ENCODE measurements around the gene GATA6.

Gene GATA6

GRCh38 chr18:22169011-22169888, at the start of gene GATA6:
Gene GATA6, plus strand, starts transcription at chr18:22169589. Its CDS starts 1,556 bp downstream, at chr18:22171145.
- DNase-seq (ENCODE audit: low spot score), result no peak

- no peak for DNase-seq (ENCODE audit: low spot score)
Measured at GRCh38 chr18:22124970-22125369, 44.4 kb upstream of the GATA6 start.

DNA sequence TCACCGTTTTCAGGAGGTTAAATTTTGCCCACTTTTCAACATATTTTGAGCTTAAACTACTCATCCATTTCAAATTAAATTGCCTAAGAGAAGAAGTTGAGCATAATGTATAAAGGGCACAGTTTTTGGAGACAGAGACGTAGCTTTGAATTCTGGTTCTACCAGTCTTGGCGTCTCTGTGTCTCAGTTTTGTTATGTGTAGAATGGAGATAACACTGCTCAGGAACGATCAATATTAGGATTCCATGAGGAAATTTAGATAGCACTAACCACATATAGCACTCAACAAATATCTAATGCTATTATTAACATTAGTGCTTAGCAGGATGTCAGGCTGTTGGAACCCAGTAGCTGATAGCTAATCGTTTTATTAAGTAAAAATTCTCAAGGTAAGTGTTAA, 40.4 kb upstream of the GATA6 start:
- DNase-seq (ENCODE audit: low spot score), result no peak

DNA sequence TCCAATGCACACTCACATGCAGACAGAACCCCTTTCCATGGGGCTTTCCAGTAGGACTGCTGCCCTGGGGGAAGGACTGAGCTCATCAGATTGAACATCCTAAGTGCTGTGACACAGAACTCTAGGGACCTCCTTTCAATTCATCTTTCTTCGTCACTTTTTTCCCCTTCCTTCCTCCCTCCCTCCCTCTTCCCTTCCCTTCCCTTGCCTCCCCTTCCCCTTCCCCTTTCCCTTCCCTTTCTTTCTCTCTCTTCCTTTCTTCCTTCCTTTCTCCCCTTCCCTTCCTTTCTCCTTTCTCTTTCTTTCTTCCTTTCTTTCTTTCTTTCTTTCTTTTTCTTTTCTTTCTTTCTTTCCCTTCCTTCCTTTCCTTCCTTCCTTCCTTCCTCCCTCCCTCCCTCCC, 39.6 kb upstream of the GATA6 start:
- DNase-seq (ENCODE audit: low spot score), result no peak

- no peak for DNase-seq (ENCODE audit: low spot score)
Measured at GRCh38 chr18:22132258-22132657, 37.1 kb upstream of the GATA6 start.

- DNase-seq (ENCODE audit: low spot score), result no peak
Measured at GRCh38 chr18:22132763-22133162, 36.6 kb upstream of the GATA6 start.

GRCh38 chr18:22136395-22136794, 33.0 kb upstream of the GATA6 start:
- DNase-seq (ENCODE audit: low spot score), result no peak

- DNase-seq (ENCODE audit: low spot score), result no peak
Measured at GRCh38 chr18:22141211-22141610, 28.2 kb upstream of the GATA6 start.

DNA sequence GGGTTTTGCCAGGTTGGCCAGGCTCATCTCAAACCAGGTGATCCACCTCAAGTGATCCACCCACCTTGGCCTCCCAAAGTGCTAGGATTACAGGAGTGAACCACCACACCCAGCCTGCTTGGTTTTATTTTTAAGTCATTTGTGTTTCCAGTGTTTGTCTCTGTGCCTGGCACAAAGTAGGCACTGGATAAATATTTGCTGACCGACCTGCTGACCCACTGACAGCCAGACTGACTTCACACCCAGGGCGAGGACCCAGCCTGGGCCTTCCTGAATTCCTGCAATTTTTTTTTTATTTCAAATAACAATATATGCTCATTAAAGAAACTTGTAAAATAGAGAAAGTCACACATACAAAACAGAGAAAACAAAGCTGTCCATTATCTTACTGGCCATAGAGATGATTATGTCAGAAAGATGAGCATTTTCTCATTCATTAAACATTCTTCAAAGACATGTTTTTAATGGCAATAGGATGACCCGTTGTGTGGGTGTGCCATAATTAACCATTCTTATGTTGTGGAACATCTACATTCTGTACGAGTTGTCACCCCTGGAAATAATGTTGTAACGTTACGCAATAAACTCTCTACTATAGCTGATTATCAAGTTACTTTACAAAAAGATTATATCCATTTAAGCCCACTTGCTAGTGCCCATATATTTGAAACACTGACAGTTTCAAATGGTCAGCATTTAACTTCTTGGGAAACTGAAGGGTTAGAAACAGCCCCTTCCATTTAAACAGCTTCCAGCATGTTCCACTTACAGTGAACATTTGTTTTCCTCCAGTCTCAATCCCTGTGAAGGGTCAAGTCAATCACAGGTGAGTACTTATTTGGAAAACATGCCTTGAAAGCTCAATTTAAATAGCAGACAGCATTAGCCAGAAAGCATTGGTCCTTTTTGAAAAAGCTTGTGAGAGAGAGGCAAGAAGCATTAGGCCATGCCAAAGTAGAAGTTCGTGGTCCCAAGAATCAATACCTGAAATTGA, 25.7 kb upstream of the GATA6 start:
- DNase-seq (ENCODE audit: low spot score), result no peak

- DNase-seq (ENCODE audit: low spot score), result no peak
Measured at GRCh38 chr18:22145160-22145559, 24.2 kb upstream of the GATA6 start.

DNA sequence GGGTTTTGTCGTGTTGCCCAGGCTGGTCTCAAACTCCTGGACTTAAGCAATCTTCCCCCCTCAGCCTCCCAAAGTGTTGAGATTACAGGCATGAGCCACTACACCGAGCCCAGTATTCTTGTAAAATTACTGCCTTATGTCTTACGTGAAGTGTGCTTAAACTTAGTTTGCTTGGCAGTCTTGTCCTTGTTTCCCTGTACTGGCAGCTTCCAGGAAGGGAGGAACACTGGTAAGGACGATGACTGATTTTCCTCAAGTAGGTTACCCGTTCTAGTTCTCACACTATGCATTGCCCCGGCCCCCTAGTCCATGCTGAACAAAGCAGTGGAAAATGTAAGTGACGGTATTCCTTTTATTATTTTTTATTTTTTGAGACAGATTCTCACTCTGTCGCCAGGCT, 19.7 kb upstream of the GATA6 start:
- DNase-seq (ENCODE audit: low spot score), result no peak

DNA sequence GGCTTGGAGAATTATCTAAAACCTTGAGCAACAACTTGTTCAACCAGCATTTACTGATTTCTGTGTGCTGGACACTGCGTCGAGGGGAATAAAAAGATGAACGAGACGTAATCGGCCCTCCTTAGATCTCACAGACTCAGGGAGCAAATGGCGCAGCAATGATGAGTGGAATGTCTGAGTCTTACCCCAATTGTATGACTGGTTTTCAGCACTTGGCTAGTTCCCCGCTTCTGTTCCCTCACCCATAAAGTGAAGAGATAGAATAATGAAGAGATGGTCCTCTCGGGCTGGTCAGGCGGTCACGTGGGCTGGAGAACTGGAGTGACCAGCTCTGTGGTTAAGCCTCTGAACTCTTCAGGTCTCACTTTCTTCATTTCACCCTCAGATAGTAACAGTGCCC, 17.3 kb upstream of the GATA6 start:
- DNase-seq (ENCODE audit: low spot score), result no peak

DNA sequence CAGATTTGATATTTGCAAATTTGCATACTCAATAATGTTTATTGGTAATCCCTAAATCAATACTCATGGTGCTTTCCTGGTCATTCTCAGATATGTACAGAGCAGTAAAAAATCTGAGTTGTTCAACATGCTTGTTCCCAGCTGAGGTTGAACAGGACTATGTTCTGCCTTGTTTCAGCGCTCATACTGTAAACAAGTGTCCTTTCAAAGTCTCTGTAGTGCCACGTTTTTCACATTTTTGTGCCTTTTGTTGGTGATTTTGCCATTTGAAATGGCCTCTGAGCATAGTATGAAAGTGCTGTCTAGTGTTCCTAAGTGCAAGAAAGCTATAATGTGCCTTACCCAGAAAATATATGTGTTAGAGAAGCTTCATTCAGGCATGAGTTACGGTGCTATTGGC, 16.0 kb upstream of the GATA6 start:
- no peak for DNase-seq (ENCODE audit: low spot score)

GRCh38 chr18:22155584-22155983, 13.8 kb upstream of the GATA6 start:
- no peak for DNase-seq (ENCODE audit: low spot score)

- no peak for DNase-seq (ENCODE audit: low spot score)
Measured at GRCh38 chr18:22159014-22159413, 10.4 kb upstream of the GATA6 start.

DNA sequence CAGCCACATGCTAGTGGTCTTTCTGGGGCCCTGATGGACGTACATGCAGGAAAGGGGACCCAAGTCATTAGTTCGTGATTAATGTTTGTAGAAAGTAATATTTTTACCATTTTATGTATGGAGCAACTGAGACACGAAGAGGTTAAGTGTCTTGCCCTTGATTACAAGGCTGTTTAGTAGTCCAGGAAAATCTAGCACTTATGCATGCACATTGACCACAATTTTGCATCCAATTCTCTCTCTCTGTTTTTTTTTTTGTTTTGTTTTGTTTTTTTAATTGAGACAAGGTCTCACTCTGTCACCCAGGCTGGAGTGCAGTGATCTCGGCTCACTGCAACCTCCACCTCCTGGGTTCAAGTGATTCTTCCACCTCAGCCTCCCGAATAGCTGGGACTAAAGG, 8.3 kb upstream of the GATA6 start:
- no peak for DNase-seq (ENCODE audit: low spot score)

DNA sequence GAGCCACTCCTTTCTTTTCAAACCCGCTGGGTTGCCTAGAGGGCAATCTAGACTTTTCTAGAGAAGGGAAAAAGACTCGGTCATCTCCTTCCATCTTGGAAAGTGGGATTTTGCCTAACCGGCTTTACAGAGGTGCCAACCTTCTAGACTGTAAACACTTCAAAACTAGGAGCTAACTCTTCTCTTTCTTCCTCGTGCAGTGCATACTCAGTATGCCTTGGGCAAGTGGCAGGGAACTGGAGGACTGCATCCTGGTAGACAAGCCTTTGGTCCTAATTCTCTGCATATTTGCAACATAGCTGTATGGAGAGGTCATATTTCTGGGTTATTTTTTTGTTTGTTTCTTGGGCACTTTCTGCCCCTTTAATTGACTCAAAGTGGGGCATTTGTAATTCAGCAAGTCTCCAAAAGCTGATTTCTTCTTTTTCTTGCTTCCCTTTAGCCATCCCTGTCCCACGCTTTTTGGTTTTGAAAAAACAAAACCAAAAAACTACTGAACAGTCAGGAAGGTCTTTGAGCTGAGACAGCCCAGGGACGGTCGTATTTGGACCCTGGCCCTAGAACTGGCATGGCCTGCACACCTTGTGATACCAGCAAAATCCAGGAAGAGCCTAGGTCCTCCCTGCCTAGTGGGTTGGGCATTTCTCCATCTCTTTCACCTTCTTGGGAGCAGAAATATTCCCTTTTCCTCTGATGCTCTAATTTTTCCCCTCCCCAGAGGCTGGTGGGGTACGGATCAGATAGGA, 5.8 kb upstream of the GATA6 start:
- no peak for DNase-seq (ENCODE audit: low spot score)

DNA sequence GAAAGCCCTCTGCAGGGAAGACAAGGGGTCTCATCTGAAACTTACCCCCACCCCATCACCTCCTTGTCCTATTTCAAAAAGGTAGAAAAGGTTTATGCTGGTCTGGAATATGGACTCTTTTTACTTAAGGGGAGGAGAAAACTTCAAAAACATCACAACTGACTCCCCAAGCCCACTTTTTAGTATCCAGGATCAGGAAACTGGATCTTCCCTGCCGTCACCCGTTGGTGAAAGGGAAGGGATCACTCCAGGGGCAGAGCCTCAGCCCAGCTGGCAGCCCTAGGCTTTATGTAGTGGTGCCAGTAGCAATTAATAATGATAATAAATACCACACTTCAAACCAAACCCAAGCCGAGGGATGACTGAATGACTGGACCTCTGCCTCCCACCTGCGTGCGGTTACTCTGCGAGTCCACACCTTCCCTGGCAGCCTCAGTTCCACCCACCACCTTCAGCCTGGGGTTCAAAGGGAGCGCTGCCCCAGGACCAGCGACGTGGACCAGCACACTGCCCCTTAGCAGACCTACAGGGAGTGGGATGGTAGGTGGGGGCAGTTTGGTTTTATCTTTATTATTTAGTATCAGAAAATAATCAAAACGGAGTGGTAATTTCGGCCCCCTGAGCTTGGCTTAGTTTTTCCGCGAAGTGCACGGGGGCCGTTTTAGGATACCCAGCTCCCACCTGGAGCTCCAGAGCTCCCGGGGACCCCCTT, 4.9 kb upstream of the GATA6 start:
- DNase-seq (ENCODE audit: low spot score), result no peak

GRCh38 chr18:22165049-22165602, 4.3 kb upstream of the GATA6 start:
- no peak for DNase-seq (ENCODE audit: low spot score)

GRCh38 chr18:22165603-22166068, 3.8 kb upstream of the GATA6 start:
- no peak for DNase-seq (ENCODE audit: low spot score)

Data from hematopoietic multipotent progenitor cell treated with erythropoietin and hydrocortisone succinate and interleukin-3 and kit ligand, for 17 days (in vitro differentiated cells).